Ramos (cell line): ENCODE measurements around the gene SECISBP2L.

ENCODE experiments used
- in situ Hi-C: fragments of 300-500 bp; cut with MboI; formaldehyde crosslinking; loops from one replicate; pipeline ENCODE4 v1.14.3; 2022; ENCODE audit warnings: low sequenced_read_pairs; ENCODE audit not compliant: unreplicated experiment

SECISBP2L gene

DNA sequence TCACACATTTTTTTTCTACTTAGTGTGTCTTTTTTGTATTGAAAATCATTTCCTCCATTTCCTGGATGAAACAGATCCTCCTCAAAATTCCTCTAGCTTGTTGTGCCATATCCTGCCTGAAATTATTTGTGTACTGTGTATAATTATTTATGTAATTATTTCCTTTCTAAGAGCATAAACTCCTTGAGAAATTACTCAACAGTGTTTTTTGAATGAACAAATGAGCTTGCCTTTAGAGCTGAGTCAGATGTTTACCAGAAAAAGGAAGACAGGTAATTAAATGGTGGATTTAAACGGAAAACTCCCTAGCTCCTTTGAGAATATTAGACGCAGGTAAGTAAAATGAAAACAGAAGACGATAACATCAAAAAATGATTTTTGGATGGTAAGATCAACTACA, 13.2 kb upstream of the SECISBP2L start:
- in situ Hi-C loops, result no loop called here

DNA sequence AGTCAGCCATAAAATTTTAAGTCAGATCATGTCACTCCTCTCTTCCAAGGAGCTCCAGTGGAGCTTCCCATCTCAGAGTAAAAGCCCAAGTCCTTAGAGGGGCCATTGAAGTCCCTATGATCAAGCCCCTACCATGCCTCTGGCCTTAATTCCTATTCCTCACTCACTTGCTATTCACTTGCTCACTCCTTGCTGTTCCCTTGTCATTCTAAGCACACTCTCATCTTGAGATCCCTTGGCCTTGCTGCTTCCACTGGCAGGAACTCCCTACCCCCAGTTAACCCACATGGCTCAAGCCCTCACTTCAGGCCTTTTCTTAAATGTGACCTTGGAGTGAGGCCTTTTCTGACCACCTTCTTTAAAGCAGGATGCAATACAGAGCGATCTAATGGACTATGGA, 12.3 kb upstream of the SECISBP2L start:
- in situ Hi-C loops, result no loop called here

DNA sequence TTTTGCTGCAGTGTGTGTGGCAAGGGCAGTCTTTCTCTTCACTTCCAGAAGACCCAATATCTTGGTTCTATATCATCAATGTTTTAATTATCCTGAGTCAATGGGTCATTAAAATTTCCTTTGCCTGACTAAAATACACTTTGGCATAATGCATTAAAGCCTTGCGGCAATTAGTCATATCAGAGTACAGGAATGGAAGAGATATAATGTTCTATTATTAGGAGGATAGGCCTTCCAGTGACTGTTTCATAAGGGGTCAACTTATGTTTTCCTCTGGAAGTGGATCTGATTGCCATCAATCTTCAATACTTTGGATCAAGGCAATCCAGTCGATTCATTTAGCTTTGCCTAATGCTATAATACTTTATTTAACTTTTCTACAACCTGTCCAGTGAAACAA, 9.4 kb upstream of the SECISBP2L start:
- in situ Hi-C loops, result no loop called here

DNA sequence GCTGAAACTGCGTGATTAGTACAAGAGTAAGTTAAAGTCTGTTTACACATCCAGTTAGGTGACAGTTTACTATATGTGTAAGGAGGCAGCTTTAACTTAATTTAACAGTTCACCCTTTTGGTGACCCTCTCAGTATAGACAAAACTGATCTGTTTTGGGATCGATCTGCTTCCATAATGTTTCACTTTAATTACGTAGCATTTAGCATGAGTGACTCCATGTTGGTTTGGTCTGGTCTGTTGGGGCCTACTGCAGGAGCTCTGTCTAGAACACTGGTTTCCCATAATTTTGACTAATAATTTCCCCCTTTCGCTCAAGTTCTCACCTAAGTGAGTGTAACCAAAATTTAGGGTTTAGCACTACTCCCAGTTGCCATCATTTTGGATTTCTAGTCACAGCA, 6.4 kb upstream of the SECISBP2L start:
- in situ Hi-C loops, result no loop called here

DNA sequence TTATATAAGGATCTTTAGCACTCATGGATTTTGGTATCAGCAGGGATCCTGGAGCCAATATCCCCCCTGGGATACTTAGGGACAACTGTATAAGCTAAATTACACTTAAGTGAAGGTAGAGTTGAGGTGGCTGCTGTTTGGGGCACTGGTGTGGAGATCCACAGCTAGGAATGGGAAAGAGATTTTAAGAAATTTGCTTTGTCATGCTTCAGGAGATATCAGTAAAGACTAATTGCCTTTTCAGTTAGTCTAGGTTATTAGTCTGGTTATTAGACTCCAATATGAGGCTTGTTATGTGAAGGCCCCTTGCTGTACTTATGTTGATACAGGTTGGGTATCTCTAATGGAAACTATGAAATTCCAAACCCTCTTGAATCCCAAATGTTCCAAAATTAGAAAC, 1.2 kb upstream of the SECISBP2L start:
- in situ Hi-C loops, result no loop called here

DNA sequence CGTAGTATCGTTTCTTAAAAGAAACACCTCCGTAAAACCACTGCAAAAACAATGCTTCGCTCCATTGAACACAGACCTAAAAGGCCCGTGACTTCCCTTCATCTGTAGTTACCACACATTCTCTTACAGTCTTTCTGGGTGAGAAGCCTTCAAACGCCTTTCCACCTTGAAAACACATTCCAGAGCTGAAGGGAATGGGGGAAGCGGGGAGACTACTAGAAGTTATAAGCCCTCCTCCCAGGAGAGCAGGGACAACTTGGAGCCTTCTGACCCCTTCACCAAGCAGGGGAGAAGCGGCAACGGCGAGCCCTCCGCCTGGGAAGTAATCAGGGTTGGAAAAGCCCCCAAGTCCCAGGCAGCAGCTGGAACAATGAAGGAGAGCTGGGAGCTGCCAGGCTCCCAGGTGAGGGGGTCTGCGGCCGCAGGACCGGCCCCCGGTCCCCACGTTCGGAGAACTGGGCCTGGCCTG, 461 bp downstream of the SECISBP2L start:
- in situ Hi-C loops, result no loop called here

DNA sequence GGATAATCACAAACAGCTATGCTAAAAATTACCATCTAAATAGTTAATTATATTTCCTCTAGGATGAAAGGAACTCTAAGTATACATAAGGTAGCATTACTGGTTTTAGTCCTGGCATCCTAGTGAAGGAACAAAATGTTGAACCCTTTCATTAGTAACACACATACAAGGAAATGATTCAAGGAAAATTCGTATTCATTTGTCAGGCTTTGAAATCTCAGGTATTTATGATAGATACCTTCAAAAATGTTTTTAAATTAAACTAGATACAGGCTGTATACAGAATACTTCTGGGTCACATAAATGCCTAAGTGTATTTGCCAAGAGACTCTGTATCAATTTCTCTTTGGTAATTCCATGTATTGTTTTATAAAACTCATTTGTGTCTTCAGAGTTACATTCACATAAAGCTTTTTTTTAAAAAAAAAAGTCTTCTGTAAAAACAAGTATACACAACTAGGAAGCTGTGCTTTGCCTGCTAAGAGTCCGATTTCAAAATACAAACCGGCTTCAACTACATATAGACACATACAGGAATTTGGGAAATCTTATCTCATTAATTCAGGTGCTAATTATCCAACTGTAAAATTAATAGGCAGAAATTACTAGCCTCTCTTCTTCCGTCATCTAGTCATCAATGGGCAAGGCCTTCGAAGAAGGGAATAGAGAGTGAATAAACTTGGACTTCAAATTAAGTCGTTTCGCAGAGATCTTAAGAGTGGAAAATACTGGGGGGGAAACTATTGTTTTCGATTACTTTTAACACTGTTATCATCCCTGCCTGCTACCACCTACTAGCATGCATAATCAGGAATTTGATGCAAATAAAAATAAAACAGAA, 1.3 kb downstream of the SECISBP2L start:
- in situ Hi-C loops, result no loop called here

DNA sequence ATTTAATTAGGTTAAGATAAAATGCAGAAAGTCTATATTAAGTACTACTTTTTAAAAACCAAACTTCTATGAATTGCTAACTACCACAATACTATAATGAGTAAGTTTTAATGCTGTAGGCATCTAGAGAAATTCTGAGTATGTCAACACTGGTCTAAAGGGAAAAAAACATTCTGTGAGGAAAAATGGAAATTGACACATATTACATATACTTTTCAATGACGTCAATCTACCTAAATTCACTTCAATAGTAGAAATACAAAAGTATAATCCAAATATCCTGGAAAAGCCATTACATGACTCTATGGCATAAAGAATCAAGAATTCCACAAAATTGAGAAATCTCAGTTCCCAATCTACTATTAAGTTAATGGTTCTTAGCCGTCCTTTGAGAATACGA, 2.2 kb downstream of the SECISBP2L start:
- in situ Hi-C loops, result no loop called here

DNA sequence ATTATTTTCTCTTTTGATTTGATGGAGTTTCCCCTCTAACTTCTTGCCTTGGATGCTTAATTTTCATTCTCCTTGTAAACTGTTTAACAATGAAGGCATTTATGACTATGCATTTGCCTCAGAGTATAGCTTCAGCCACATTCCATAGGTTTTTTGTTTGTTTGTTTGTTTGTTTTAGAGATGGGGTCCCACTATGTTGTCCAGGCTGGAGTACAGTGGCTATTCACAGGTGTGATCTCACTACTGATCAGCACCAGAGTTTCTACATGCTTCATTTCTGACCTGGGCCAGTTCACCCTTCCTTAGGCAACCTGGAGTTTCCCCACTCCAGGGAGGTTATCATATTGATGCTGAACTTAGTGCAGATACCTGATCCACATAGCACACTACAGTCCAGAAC, 4.1 kb downstream of the SECISBP2L start:
- in situ Hi-C loops, result no loop called here

DNA sequence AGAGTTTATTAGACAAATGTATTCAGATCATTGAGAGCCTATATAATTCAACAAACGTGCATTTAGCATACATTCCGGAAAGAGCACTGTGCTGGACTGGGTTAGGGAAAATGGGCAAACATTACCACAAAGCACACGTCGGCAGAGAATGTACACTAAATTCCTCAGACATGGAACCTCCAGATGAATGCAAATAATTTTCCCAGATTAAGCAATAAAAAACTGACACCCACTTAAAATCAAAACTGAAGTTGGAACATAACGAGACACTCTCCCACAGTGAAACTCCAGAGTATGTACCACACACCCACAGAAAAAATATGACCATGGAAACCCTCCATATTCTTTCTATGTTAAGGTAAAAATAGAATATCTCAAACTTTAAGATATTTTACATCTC, 4.8 kb downstream of the SECISBP2L start:
- in situ Hi-C loops, result no loop called here

DNA sequence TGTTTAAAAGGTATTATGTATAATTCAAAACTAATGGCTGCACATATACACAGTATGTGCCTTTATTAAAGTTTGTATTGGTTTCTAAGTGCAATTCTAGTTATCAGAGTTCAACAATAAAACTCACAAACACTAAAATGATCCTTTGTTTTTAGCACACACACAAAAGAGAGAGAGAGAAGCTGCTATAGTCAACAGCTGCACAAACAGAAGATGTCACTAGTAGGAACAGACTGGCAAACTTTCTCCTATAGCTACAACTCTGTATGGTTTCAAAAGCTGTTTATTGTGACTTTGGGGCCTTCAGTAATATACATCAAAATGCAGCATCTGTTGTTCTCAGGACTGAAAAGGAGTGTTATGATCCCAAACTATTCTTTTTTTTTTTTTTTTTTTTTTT, 6.1 kb downstream of the SECISBP2L start:
- in situ Hi-C loops, result no loop called here

DNA sequence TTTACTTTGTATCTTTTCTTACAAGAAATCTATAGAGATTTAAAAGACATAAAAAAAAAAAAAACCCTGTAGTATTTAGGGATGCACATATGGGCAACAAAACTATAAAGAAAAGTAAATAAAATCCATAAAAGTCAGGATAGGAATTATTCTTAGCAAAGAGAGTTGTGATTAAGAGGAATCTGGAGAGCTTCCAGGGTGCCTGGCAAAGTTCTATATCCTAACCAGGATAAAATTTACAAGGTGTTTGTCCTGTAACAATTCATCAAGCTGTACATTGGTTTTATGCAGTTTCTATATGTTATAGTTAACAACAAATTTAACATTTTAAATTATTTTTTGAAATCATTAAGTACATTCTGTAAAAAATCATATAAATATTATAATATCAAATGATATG, 7.9 kb downstream of the SECISBP2L start:
- in situ Hi-C loops, result no loop called here

DNA sequence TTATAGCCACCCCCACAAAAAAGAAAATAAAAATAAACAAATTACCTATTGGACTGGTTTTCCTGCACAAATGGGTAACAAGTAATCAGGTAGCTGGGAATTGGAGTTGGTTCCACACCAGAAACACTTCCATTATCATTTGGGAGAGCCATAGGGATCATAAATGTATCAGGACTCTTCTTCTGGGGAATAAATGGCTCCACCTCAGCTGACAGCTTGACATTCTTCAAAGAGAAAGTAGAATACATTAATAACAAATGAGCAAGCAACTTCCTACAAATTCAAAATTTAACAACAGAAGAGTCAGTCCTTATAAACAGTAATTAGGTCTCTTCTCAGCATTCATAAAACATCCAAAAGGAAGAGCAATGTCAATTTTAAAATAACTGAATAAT, 8.7 kb downstream of the SECISBP2L start:
- in situ Hi-C loops, result no loop called here

DNA sequence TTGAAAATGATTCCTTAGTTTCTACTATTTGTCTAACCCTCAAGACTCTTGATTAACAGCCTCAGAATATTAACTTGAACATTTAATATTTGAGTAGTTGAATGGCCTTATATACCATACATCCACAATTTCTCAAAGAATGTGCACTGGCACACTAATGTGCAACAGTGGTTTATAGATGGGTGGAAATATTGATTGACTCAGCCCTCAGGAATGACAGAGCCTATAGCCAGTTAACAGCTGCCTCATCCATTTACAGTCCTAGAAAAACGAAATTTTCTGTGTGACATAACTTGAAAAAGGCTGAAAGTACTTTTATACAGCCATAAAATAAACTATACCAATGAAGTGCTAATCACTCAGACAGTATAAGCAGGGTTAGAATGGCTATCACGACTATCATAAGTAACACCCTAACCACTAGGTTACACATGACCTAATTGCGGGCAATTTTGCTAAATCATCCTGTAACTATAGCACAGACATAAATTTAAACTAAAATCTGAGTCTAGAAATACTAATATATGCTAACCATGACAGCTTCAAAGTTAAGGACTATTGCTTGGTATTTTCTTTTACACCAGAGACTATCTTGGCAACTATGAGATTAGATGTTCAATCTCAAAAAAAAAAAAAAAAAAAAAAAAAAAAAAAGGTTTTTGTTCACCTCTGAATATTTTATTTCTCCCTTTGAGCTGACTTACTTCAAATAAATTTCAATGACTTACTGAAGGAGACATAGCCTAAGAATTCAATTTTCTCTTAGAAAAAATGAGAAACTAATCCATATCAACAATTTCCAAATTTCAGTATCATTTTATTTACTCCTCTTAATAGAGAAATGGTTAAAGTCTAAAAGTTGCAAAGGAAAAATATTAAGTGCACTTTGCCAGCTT, 9.3 kb downstream of the SECISBP2L start:
- in situ Hi-C loops, result no loop called here

DNA sequence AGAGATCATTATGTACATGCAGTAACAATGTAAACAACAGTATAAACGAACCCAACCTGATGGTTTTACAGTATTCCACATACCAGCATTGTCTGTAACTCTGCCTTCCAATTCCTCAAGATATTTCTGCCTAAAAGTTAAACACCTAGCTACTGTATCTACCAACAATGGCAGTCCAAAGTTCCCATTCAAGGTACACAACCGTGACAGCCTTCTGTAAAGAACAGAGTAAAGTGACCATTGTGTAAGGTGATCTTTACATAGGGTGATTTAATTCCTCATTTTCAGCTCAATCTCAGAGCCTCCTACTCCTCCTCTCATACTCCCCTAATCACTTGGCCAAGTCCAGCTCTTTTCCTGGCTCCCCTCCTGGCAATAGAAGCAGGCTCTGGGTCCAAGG, 10.4 kb downstream of the SECISBP2L start:
- in situ Hi-C loops, result no loop called here

DNA sequence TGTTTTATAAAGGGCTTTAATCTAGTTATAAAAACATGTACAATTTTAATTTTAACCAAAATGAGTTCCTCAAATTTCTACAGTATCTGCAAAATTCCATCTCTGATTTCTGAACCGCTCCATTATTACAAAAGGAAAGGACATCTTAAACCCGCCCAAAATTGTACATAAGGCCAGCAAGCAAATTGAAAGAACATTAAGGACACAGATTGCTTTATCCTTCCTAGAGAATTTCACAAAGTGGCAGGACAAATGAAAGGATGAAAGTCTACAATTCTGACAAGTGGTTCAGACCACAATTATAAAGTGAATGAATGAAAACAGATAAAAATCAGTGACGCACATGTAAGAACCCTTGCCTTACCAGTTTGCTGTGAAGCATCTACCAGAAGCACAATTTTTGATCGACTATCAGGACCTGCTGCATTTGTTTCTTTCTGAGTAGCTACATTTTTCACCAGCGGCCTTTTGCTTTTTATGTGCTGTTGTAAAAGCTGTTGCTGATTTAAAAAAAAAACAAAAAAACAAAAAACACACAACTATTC, 13.6 kb downstream of the SECISBP2L start:
- in situ Hi-C loops, result no loop called here

DNA sequence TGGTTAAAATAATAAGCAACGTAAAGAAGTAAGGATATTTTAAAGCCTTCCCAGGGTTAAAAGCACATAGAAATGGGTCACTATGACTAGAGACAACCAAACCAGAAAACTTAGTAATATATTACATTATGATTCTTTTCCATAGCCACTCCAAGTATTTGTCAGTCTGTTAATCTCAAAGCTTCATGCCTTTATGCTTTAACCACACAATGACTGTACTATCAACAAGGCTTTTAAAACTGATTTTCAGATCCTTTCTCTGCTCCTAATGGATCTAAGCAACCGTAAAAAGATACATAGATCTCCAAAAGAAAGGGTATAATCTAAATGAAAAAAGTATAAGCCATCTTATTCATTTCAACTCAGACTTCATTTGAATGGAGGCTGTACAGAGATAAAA, 14.4 kb downstream of the SECISBP2L start:
- in situ Hi-C loops, result no loop called here

DNA sequence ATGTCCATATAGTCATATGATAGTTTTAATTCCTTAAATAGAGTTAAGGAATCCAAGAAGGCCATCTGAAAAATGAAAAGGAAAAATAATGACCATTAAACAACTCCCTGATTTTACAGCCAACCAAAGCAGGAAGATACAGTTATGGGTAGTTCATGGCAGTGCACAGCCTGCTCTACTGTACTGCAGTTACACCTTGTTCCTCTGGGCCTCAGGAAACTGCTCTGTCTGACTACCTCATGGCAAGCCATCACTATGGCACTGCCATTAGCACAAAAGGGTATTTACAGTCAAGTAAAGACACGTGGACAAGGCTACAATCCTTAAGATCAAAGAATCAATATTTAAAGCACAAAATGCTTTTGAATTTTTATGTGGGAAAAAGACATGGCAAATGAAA, 19.5 kb downstream of the SECISBP2L start:
- in situ Hi-C loops, result no loop called here

DNA sequence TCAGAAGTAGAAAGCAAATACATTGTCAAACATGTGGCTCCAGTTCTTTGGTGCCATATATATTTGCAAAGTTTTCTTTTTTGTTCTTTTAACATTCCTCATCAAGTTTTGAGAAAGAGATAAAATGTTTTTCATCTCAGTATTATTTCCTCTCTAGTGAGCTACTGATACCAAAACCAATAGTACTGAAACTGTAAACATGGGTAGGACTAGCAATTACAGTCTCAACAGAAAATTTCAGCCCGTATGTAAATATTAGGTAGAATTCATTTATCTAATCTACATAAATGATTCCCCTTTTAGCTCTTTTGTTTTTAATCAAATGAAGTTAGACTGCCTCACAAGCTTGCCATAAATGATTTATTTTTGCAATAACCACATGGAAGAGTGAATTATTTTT, 21.4 kb downstream of the SECISBP2L start:
- in situ Hi-C loops, result no loop called here

DNA sequence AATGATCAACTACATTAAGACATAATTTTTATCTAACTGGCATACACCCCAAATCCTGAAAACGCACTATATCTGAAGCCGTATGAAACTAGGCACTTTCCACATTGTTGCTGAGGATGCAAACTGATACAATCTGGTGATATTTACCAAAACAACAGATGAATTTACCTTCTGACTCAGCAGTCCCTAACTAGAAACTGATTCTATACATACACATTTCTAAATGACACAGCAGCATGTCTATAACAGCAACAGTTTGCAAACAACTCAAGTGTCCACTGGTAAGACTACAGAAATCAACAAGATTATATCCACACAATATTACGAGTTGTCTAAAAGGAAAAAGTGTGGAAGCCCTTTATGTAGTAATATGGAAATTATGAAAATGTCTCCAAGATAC, 22.9 kb downstream of the SECISBP2L start:
- in situ Hi-C loops, result no loop called here

DNA sequence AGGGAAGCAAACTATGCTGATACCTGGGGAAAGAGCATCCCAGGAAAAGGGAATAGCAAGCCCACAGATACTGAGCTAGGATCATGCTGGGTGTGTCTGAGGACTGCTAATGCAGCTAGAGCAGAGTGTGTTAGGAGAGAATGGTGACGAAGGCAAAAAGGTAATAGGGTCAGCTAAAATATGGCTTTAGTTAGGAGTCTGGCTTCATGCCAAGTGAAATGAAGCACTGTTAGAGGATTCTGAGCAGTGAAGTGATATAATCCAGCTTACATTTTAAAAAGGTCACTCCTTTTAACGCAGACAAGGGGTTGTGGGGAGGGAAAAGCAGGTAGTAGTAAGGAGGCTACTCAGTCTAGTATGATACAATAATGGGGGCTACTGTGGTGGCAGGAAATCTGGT, 30.4 kb downstream of the SECISBP2L start:
- in situ Hi-C loops, result no loop called here
